Measurements from ENCODE around the gene HMGA1. TPM values are rescaled to one million over a fixed set of nuclear protein-coding genes. Genes with fewer than 3 reads are reported as not detected.
"Not testable (repeated sequence)": the region's sequence is repeated elsewhere in the genome, so short reads cannot be mapped to it uniquely, and the experiment has no call there.

The HMGA1 gene
- total and polyA plus RNA-seq, 12 donors, result 14.2 to 54.9 (median 40.9) TPM

- no peak for DNase-seq
Observed at GRCh38 chr6:34260576-34261267, 24.0 kb downstream of the HMGA1 start.

GRCh38 chr6:34263484-34263883, 26.8 kb downstream of the HMGA1 start:
- H3K27ac ChIP-seq; H3K4me3 ChIP-seq; H3K4me1 ChIP-seq; H3K27me3 ChIP-seq; DNase-seq; ATAC-seq; intact Hi-C loops (cut with DNase I); H3K36me3 ChIP-seq: not testable (repeated sequence)
- 80 to 85% methylated on average over 23 of the region's 23 CpGs for WGBS, 2 donors
- H3K9me3 ChIP-seq, result peaks cover 0 to 29% (median 0%) of the 10 kb centered on the region in 11 donors

More at GRCh38 chr6:34260576-34261267, 24.0 kb downstream of the HMGA1 start:
- ATAC-seq, result no peak
- intact Hi-C loops (cut with DNase I), result no loop called here
- TF ChIP-seq CTCF (IDR thresholded peaks at IDR 0.05), result no peak
- Histone ChIP-seq H3K36me3 (peaks cover 0 to 3% (median 0%) of the 10 kb centered on the region in 9 donors), H3K4me3 (no peak overlapping the region), H3K9me3 (peaks cover 0 to 29% (median 0%) of the 10 kb centered on the region in 11 donors), H3K27me3 (no peaks in the 10 kb centered on the region), H3K27ac (no peak overlapping the region), H3K4me1 (no peaks in the 10 kb centered on the region)
- WGBS, 2 donors, result 78 to 82% methylated on average over 17 of the region's 17 CpGs

GRCh38 chr6:34267746-34268145, 31.1 kb downstream of the HMGA1 start:
- Histone ChIP-seq H3K4me3 (no peak overlapping the region), H3K36me3 (peaks cover 0 to 3% (median 0%) of the 10 kb centered on the region in 9 donors), H3K27me3 (no peaks in the 10 kb centered on the region), H3K4me1 (peaks cover 0 to 14% (median 7%) of the 10 kb centered on the region in 9 donors), H3K27ac (no peak overlapping the region), H3K9me3 (peaks cover 0 to 20% (median 0%) of the 10 kb centered on the region in 11 donors)
- no peak for ATAC-seq
- 95 to 97% methylated on average over 2 of the region's 2 CpGs for WGBS, 2 donors
- intact Hi-C loops (cut with DNase I), result no loop called here
- no peak for TF ChIP-seq CTCF (IDR thresholded peaks at IDR 0.05)
- DNase-seq, result no peak

- H3K36me3 ChIP-seq; intact Hi-C loops (cut with DNase I); DNase-seq; H3K4me3 ChIP-seq; H3K27me3 ChIP-seq; H3K27ac ChIP-seq; H3K9me3 ChIP-seq; ATAC-seq: not testable (repeated sequence)
- WGBS, 2 donors, result 91 to 94% methylated on average over 7 to 22 of the region's 25 CpGs
- H3K4me1 ChIP-seq, result peaks cover 0 to 28% (median 20%) of the 10 kb centered on the region in 9 donors
Observed at GRCh38 chr6:34269132-34269531, 32.5 kb downstream of the HMGA1 start.

- H3K4me1 ChIP-seq, result peaks cover 0 to 30% (median 21%) of the 10 kb centered on the region in 9 donors
- DNase-seq, H3K27me3 ChIP-seq, H3K4me3 ChIP-seq, H3K9me3 ChIP-seq, ATAC-seq, H3K27ac ChIP-seq, H3K36me3 ChIP-seq: not testable (repeated sequence)
- WGBS, 2 donors, result 75 to 84% methylated on average over 17 of the region's 17 CpGs
- intact Hi-C loops (cut with DNase I), result loop anchor here in 3 of 10 donors (5.0 to 10.0 kb wide), 3 partner anchors 115 to 125 kb away; partner anchors contain the start of gene NUDT3 (in 2 of the 3)
Observed at GRCh38 chr6:34269658-34270341, 33.1 kb downstream of the HMGA1 start.

All from heart right ventricle (tissue), 16 donors.